H1 (cell line): Measurements from ENCODE around the gene KATNAL2. TPM values are rescaled to one million over a fixed set of nuclear protein-coding genes. Genes with fewer than 3 reads are reported as not detected.

ENCODE experiments used
- CTCF ChIA-PET: fragments of 300-600 bp; sonication (Branson Sonifier 250); formaldehyde crosslinking; loops from one replicate; lab custom pipeline; 2021; ENCODE audit not compliant: partially characterized antibody; lab: Charles Lee
- POLR2A ChIA-PET: fragments of 300-600 bp; sonication (Branson Sonifier 250); formaldehyde crosslinking; loops from one replicate; lab custom pipeline; 2021; ENCODE audit warnings: inconsistent platforms; ENCODE audit not compliant: partially characterized antibody; lab: Charles Lee
- DNase-seq, 2 experiments: peaks; one replicate each; pipeline versions ENCODE4 v3.0.0 to v3.0.0-alpha.2; 2010 to 2022; ENCODE audit warnings: low spot score in 2 of 2, low read depth in 1 of 2, mixed read lengths in 1 of 2
- FAIRE-seq: peaks from 2 replicates; lab custom pipeline; 2011; peaks lifted over from hg19 to GRCh38; lab: Jason Lieb, UNC
- H2AFZ ChIP-seq: 2 replicates; pipeline ENCODE4 v1.8.1; 2012; ENCODE audit warnings: low read length, inconsistent platforms
- H2AK5ac ChIP-seq: 2 replicates; pipeline ENCODE4 v1.6.1; 2013; ENCODE audit warnings: low read depth, low read length
- H2BK120ac ChIP-seq: replicated peaks from 2 replicates; pipeline ENCODE3; 2013; ENCODE audit warnings: low read depth, low read length, inconsistent platforms
- H2BK12ac ChIP-seq: 2 replicates; pipeline ENCODE4 v1.6.1; 2013; ENCODE audit warnings: low read depth, low read length
- H2BK15ac ChIP-seq: 2 replicates; pipeline ENCODE4 v1.6.1; 2013; ENCODE audit warnings: low read length
- H2BK20ac ChIP-seq: 2 replicates; pipeline ENCODE4 v1.6.1; 2013; ENCODE audit warnings: low read length
- H2BK5ac ChIP-seq: 2 replicates; pipeline ENCODE4 v1.6.1; 2013; ENCODE audit warnings: low read depth, low read length
- H3K14ac ChIP-seq: 2 replicates; pipeline ENCODE4 v1.6.1; 2013; ENCODE audit warnings: inconsistent platforms; ENCODE audit not compliant: insufficient read length
- H3K18ac ChIP-seq: 2 replicates; pipeline ENCODE4 v1.6.1; 2013; ENCODE audit warnings: low read length; ENCODE audit errors: extremely low read depth
- H3K23ac ChIP-seq: 2 replicates; pipeline ENCODE4 v1.6.1; 2013; ENCODE audit warnings: inconsistent platforms; ENCODE audit not compliant: insufficient read length
- H3K23me2 ChIP-seq: 2 replicates; pipeline ENCODE4 v1.6.1; 2013; ENCODE audit warnings: low read depth, low read length
- H3K27ac ChIP-seq: 2 replicates; pipeline ENCODE4 v1.6.1; 2011; ENCODE audit warnings: low read depth, low read length, inconsistent platforms
- H3K27me3 ChIP-seq, 4 experiments: replicated peaks in 1 of 4; 1 replicate in 1 of 4; 2 replicates in 3 of 4; pipeline versions ENCODE4 v1.6.1 to v1.8.1; 2011 to 2013; ENCODE audit warnings: low read length in 3 of 4, mild to moderate bottlenecking in 3 of 4, inconsistent platforms in 2 of 4, mixed read lengths in 2 of 4, moderate library complexity in 1 of 4; ENCODE audit not compliant: control insufficient read depth in 3 of 4, insufficient read depth in 3 of 4; ENCODE audit errors: extremely low read depth in 1 of 4
- H3K36me3 ChIP-seq, 4 experiments: 2 replicates each; pipeline versions ENCODE4 v1.6.1 to v1.8.1; 2011 to 2013; ENCODE audit warnings: mild to moderate bottlenecking in 4 of 4, low read length in 3 of 4, moderate library complexity in 2 of 4, control low read depth in 1 of 4, inconsistent platforms in 1 of 4; ENCODE audit not compliant: insufficient read depth in 4 of 4, control insufficient read depth in 2 of 4
- H3K4ac ChIP-seq: replicated peaks from 2 replicates; pipeline ENCODE3; 2013; ENCODE audit warnings: low read length, low read depth, mixed read lengths, inconsistent platforms; ENCODE audit not compliant: insufficient read length
- H3K4me1 ChIP-seq, 4 experiments: replicated peaks in 1 of 4; 1 replicate in 1 of 4; 2 replicates in 3 of 4; pipeline versions ENCODE4 v1.6.1 to v1.8.1; 2011 to 2013; ENCODE audit warnings: low read length in 3 of 4, inconsistent platforms in 2 of 4, mixed read lengths in 1 of 4; ENCODE audit not compliant: insufficient read depth in 4 of 4, control insufficient read depth in 3 of 4
- H3K4me2 ChIP-seq, 2 experiments: 2 replicates each; pipeline versions ENCODE4 v1.6.1 to v1.8.1; 2011 to 2013; ENCODE audit warnings: low read depth in 2 of 2, low read length in 2 of 2, control low read depth in 1 of 2, inconsistent platforms in 1 of 2, mild to moderate bottlenecking in 1 of 2; ENCODE audit not compliant: insufficient read depth in 1 of 2
- H3K4me3 ChIP-seq, 4 experiments: fragments of 200-600, 300-600 bp in 1 of 4; sonication (generic), shearing (Covaris generic), sonication (Bioruptor Twin) in 1 of 4; 2 replicates each; pipeline versions ENCODE4 v1.5.1 to v1.8.1; 2011 to 2016; ENCODE audit warnings: low read length in 4 of 4, low read depth in 3 of 4, control low read depth in 2 of 4, inconsistent platforms in 2 of 4, mild to moderate bottlenecking in 2 of 4, mixed read lengths in 1 of 4, moderate library complexity in 1 of 4; ENCODE audit not compliant: insufficient read depth in 2 of 4; ENCODE audit errors: extremely low read depth in 1 of 4
- H3K56ac ChIP-seq: replicated peaks from 2 replicates; pipeline ENCODE3; 2013; ENCODE audit warnings: low read depth, mild to moderate bottlenecking, mixed read lengths, low read length, inconsistent platforms; ENCODE audit not compliant: insufficient read length
- H3K79me1 ChIP-seq: 2 replicates; pipeline ENCODE4 v1.6.1; 2013; ENCODE audit warnings: low read depth, low read length, control low read depth
- H3K79me2 ChIP-seq, 2 experiments: 2 replicates each; pipeline versions ENCODE4 v1.6.1 to v1.8.1; 2012 to 2013; ENCODE audit warnings: low read length in 2 of 2, mild to moderate bottlenecking in 2 of 2, inconsistent platforms in 1 of 2; ENCODE audit not compliant: insufficient read depth in 2 of 2, control insufficient read depth in 1 of 2
- H3K9ac ChIP-seq, 4 experiments: replicated peaks in 1 of 4; 1 replicate in 1 of 4; 2 replicates in 3 of 4; pipeline versions ENCODE4 v1.6.1 to v1.8.1; 2011 to 2013; ENCODE audit warnings: low read depth in 3 of 4, low read length in 3 of 4, control low read depth in 2 of 4, mild to moderate bottlenecking in 2 of 4, moderate library complexity in 2 of 4, inconsistent platforms in 1 of 4; ENCODE audit errors: extremely low read depth in 1 of 4
- H3K9me3 ChIP-seq, 2 experiments: 2 replicates each; pipeline versions ENCODE4 v1.6.1 to v1.8.1; 2012 to 2013; ENCODE audit warnings: mild to moderate bottlenecking in 2 of 2, moderate library complexity in 2 of 2, control low read depth in 1 of 2, inconsistent platforms in 1 of 2, low read depth in 1 of 2, low read length in 1 of 2, mixed read lengths in 1 of 2; ENCODE audit not compliant: insufficient read depth in 2 of 2
- H4K20me1 ChIP-seq, 2 experiments: replicated peaks in 1 of 2; 2 replicates each; pipeline versions ENCODE3 to v1.8.1; 2011 to 2013; ENCODE audit warnings: inconsistent platforms in 2 of 2, low read length in 2 of 2, mild to moderate bottlenecking in 1 of 2; ENCODE audit not compliant: insufficient read depth in 2 of 2, control insufficient read depth in 1 of 2
- H4K5ac ChIP-seq: 2 replicates; pipeline ENCODE4 v1.6.1; 2013; ENCODE audit warnings: low read length, low read depth, mixed read lengths, inconsistent platforms; ENCODE audit not compliant: insufficient read length
- H4K8ac ChIP-seq: 2 replicates; pipeline ENCODE4 v1.8.0; 2013; ENCODE audit warnings: mild to moderate bottlenecking, moderate library complexity, low read length, inconsistent platforms; ENCODE audit not compliant: insufficient read depth; ENCODE audit errors: extremely low read depth
- H4K91ac ChIP-seq: replicated peaks from 2 replicates; pipeline ENCODE3; 2013; ENCODE audit warnings: low read length, mixed read lengths, inconsistent platforms; ENCODE audit not compliant: insufficient read length
- MAX ChIP-seq: IDR thresholded peaks from 2 replicates; pipeline ENCODE4 v1.6.1; 2012; ENCODE audit warnings: inconsistent platforms
- TAF1 ChIP-seq: IDR thresholded peaks from 2 replicates; pipeline ENCODE4 v1.6.1; 2011; ENCODE audit warnings: mild to moderate bottlenecking, low read depth, low read length
- ZNF274 ChIP-seq: IDR thresholded peaks from 2 replicates; pipeline ENCODE4 v1.7.0; 2012; ENCODE audit warnings: low read length, borderline replicate concordance; ENCODE audit errors: extremely low read depth
- WGBS, 2 experiments: shearing (Covaris generic) in 1 of 2; methylation state at CpG; one replicate each; pipeline versions ENCODE4 v1.1.6 to v1.1.7; 2013 to 2015; ENCODE audit warnings: low lambda C conversion rate in 2 of 2, mixed read lengths in 2 of 2, inconsistent platforms in 1 of 2, low coverage in 1 of 2, missing lambda C conversion rate in 1 of 2; ENCODE audit not compliant: insufficient replicate concordance in 2 of 2, insufficient coverage in 1 of 2, insufficient read length in 1 of 2; ENCODE audit errors: extremely low coverage in 1 of 2, missing lambda C conversion rate in 1 of 2; 5-methylcytosine and 5-hydroxymethylcytosine counted together
- polyA plus RNA-seq, 7 experiments: library from polyadenylated mRNA; depleted of rRNA in 3 of 7; stranded (reverse) in 5 of 7; unstranded in 2 of 7; fragments of >200 nt in 5 of 7; fragments of 200-250 nt in 2 of 7; gene quantifications; 1 replicate in 5 of 7; 2 replicates in 1 of 7; 4 replicates in 1 of 7; pipeline versions ENCODE4 v1.2.1 to v1.2.3, GENCODE V29; 2011 to 2013; ENCODE audit warnings: missing spikeins in 2 of 7, mixed read lengths in 2 of 7
- total RNA-seq: library from RNA; stranded (reverse); fragmentation: NEBNext Ultra II Directional; extraction: Animal tissue kit (Norgen Biotek cat#: 25700); gene quantifications from 2 replicates; pipeline ENCODE4 v1.2.1, GENCODE V29; 2021

The KATNAL2 gene
- total and polyA plus RNA-seq, 2 of the 8 experiments (the other 6 are each of a cell fraction or from before 2014, with no cell fraction given) = 10.0 to 15.2 TPM

- POLR2A ChIA-PET = interaction anchor here (1.1 to 2.4 kb wide), 2 partner anchors 20 to 23 kb away, joined by 3 to 13 read pairs; partner anchors contain the start of genes KATNAL2 and PIAS2
Measured at GRCh38 chr18:46939998-46940571, 22.7 kb downstream of the KATNAL2 start.

More at GRCh38 chr18:46939998-46940571, 22.7 kb downstream of the KATNAL2 start:
- peak overlapping the region in 1 of 2 experiments; percentile 31; a peak in 1 of 4 replicates for H3K4me2 ChIP-seq
- H3K27ac ChIP-seq = no peak overlapping the region
- H3K9ac ChIP-seq = no peak overlapping the region
- TF ChIP-seq MAX (no peak), ZNF274 (no peak), TAF1 (no peak)
- H3K79me2 ChIP-seq = no peaks in the 10 kb centered on the region
- no peak for FAIRE-seq
- no peak overlapping the region for H2BK12ac ChIP-seq
- H2BK120ac ChIP-seq = no peak overlapping the region
- no peaks in the 10 kb centered on the region for H3K27me3 ChIP-seq
- DNase-seq = no peak
- no peaks in the 10 kb centered on the region for H3K36me3 ChIP-seq
- no peaks in the 10 kb centered on the region for H3K23me2 ChIP-seq
- no peak overlapping the region for H3K23ac ChIP-seq
- H4K91ac ChIP-seq = no peak overlapping the region
- H4K8ac ChIP-seq = no peak overlapping the region
- H3K4ac ChIP-seq = no peak overlapping the region
- no peak overlapping the region for H2BK20ac ChIP-seq
- no peak overlapping the region for H4K5ac ChIP-seq
- no peak overlapping the region for H2BK5ac ChIP-seq
- H3K14ac ChIP-seq = no peak overlapping the region
- WGBS, 2 experiments = 100% methylated on average over 1 of the region's 1 CpG; no CpG with 5 or more reads in 1 of the 2 experiments
- H4K20me1 ChIP-seq = no peaks in the 10 kb centered on the region
- H3K9me3 ChIP-seq = no peaks in the 10 kb centered on the region
- peaks cover 0 to 5% (median 2%) of the 10 kb centered on the region in 4 experiments; a peak in 3 of 7 replicates for H3K4me1 ChIP-seq
- H2BK15ac ChIP-seq = no peak overlapping the region
- H3K79me1 ChIP-seq = no peaks in the 10 kb centered on the region
- H3K4me3 ChIP-seq = no peak overlapping the region
- H3K18ac ChIP-seq = no peak overlapping the region
- CTCF ChIA-PET = interaction anchor here (1.5 to 2.5 kb wide), 3 partner anchors 8 to 22 kb away, joined by 3 to 22 read pairs (median 3); partner anchors contain the start of genes KATNAL2 and PIAS2
- H2AK5ac ChIP-seq = no peak overlapping the region
- no peak overlapping the region for H3K56ac ChIP-seq
- H2AFZ ChIP-seq = no peak overlapping the region
